ENCODE results near the gene RPL36.

DNA sequence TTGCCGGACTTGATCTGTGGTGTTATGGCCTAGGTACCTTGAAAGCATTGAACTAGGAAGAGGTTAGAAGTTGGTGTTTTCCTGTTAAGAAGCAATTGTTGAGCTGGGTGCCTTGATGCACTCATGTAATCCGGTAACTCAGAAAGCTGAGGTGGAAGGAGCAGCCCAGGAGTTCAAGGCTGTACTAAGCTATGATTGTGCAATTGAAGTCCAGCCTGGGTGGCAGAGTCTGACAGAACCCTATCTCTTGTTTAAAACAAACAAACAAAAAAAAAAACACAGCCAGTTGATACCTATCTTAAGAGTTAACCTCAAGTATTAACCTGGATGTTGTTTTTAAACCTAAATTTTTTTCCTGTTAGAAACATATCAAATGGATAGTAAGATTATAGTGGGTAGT is 47.9 kb upstream of the RPL36 start:
- TF ChIP-seq, protein P1, sequence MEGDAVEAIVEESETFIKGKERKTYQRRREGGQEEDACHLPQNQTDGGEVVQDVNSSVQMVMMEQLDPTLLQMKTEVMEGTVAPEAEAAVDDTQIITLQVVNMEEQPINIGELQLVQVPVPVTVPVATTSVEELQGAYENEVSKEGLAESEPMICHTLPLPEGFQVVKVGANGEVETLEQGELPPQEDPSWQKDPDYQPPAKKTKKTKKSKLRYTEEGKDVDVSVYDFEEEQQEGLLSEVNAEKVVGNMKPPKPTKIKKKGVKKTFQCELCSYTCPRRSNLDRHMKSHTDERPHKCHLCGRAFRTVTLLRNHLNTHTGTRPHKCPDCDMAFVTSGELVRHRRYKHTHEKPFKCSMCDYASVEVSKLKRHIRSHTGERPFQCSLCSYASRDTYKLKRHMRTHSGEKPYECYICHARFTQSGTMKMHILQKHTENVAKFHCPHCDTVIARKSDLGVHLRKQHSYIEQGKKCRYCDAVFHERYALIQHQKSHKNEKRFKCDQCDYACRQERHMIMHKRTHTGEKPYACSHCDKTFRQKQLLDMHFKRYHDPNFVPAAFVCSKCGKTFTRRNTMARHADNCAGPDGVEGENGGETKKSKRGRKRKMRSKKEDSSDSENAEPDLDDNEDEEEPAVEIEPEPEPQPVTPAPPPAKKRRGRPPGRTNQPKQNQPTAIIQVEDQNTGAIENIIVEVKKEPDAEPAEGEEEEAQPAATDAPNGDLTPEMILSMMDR (IDR thresholded peaks at IDR 0.05): no peak
- no peak for TF ChIP-seq POLR2A (IDR thresholded peaks at IDR 0.05)
